BE2C (cell line): ENCODE measurements around the gene KLHDC8B. TPM values are rescaled to one million over a fixed set of nuclear protein-coding genes. Genes with fewer than 3 reads are reported as not detected.

Source experiments
- DNase-seq: peaks from one replicate; pipeline ENCODE4 v3.0.0-alpha.2; 2020
- H3K27me3 ChIP-seq: fragments of 250-450 bp; sonication (Bioruptor Pico); 2 replicates; pipeline ENCODE4 v1.5.1; 2020; ENCODE audit warnings: mild to moderate bottlenecking
- H3K36me3 ChIP-seq: fragments of 250-450 bp; sonication (Bioruptor Pico); 2 replicates; pipeline ENCODE4 v1.5.1; 2020; ENCODE audit warnings: mild to moderate bottlenecking
- H3K4me1 ChIP-seq: fragments of 250-450 bp; sonication (Bioruptor Pico); 2 replicates; pipeline ENCODE4 v1.5.1; 2020
- H3K4me3 ChIP-seq: 2 replicates; pipeline ENCODE4 v1.5.1; 2011; ENCODE audit warnings: low read depth, low read length
- H3K9me3 ChIP-seq: fragments of 250-450 bp; sonication (Bioruptor Pico); 2 replicates; pipeline ENCODE4 v1.5.1; 2020
- CTCF ChIP-seq: IDR thresholded peaks from 2 replicates; pipeline ENCODE4 v1.5.1; 2012; ENCODE audit warnings: mild to moderate bottlenecking, low read depth, low read length
- polyA plus RNA-seq: library from polyadenylated mRNA; unstranded; fragments of >200 nt; gene quantifications from one replicate; pipeline ENCODE4 v1.2.1, GENCODE V29; 2012; ENCODE audit warnings: low read depth, missing spikeins; ENCODE audit not compliant: insufficient read length, insufficient read depth

KLHDC8B gene
- polyA plus RNA-seq: 292 TPM

GRCh38 chr3:49171119-49171774 lies at the start of gene KLHDC8B:
Gene KLHDC8B (plus strand): TSS chr3:49171598. CDS start chr3:49172770, 1,172 bp downstream.
- H3K27me3 ChIP-seq: no peaks in the 10 kb centered on the region
- peak within 1 kb of the TSS; percentile 76 for H3K4me3 ChIP-seq
- H3K9me3 ChIP-seq: no peaks in the 10 kb centered on the region
- TF ChIP-seq CTCF: peak; percentile 64
- DNase-seq: peak; percentile 88
- H3K36me3 ChIP-seq: peaks cover 10% of the 10 kb centered on the region
- H3K4me1 ChIP-seq: peaks cover 14% of the 10 kb centered on the region

- H3K9me3 ChIP-seq: no peaks in the 10 kb centered on the region
- H3K36me3 ChIP-seq: peaks cover 3% of the 10 kb centered on the region; the same call in 1 of the 2 replicates
- no peak for TF ChIP-seq CTCF
- H3K4me1 ChIP-seq: no peaks in the 10 kb centered on the region
- H3K4me3 ChIP-seq: no peak overlapping the region
- H3K27me3 ChIP-seq: no peaks in the 10 kb centered on the region
- no peak for DNase-seq
Measured at GRCh38 chr3:49122022-49122421, 49.4 kb upstream of the KLHDC8B start.

- no peak for TF ChIP-seq CTCF
- Histone ChIP-seq H3K9me3 (no peaks in the 10 kb centered on the region), H3K4me3 (no peak overlapping the region), H3K4me1 (no peaks in the 10 kb centered on the region), H3K36me3 (peaks cover 3% of the 10 kb centered on the region; the same call in 1 of the 2 replicates), H3K27me3 (no peaks in the 10 kb centered on the region)
- DNase-seq: no peak
Measured at GRCh38 chr3:49122451-49122850, 48.9 kb upstream of the KLHDC8B start.

GRCh38 chr3:49122886-49123545 lies 48.4 kb upstream of the KLHDC8B start:
- TF ChIP-seq CTCF: no peak
- H3K36me3 ChIP-seq: peaks cover 3% of the 10 kb centered on the region; the same call in 1 of the 2 replicates

GRCh38 chr3:49123687-49124086 lies 47.7 kb upstream of the KLHDC8B start:
- H3K9me3 ChIP-seq: no peaks in the 10 kb centered on the region
- peaks cover 3% of the 10 kb centered on the region; the same call in 1 of the 2 replicates for H3K36me3 ChIP-seq
- no peak overlapping the region for H3K4me3 ChIP-seq
- H3K27me3 ChIP-seq: no peaks in the 10 kb centered on the region
- no peak for DNase-seq
- no peak for TF ChIP-seq CTCF
- no peaks in the 10 kb centered on the region for H3K4me1 ChIP-seq

More at GRCh38 chr3:49122886-49123545, 48.4 kb upstream of the KLHDC8B start:
- Histone ChIP-seq H3K27me3 (no peaks in the 10 kb centered on the region), H3K4me3 (no peak overlapping the region), H3K4me1 (no peaks in the 10 kb centered on the region), H3K9me3 (no peaks in the 10 kb centered on the region)
- DNase-seq: no peak

- Histone ChIP-seq H3K4me3 (no peak overlapping the region), H3K4me1 (no peaks in the 10 kb centered on the region), H3K9me3 (no peaks in the 10 kb centered on the region), H3K36me3 (peaks cover 3% of the 10 kb centered on the region; the same call in 1 of the 2 replicates), H3K27me3 (no peaks in the 10 kb centered on the region)
- no peak for DNase-seq
- TF ChIP-seq CTCF: no peak
Measured at GRCh38 chr3:49124203-49124602, 47.2 kb upstream of the KLHDC8B start.
